ENCODE measurements around the gene ZNF727.

- no peak for TF ChIP-seq EZH2phosphoT487 (IDR thresholded peaks at IDR 0.05; ENCODE audit: insufficient read depth, low read depth)
- no peak for TF ChIP-seq EZH2 (IDR thresholded peaks at IDR 0.05; ENCODE audit: insufficient read depth, poor library complexity, severe bottlenecking)
These were observed 33.4 kb downstream of the ZNF727 start for GRCh38 chr7:64078699-64078994.

All from GM23248 (cell line).